IPS-20b (cell line): ENCODE measurements around the gene ADAMTS14.

ENCODE experiments used
- H3K27ac ChIP-seq: one replicate; pipeline ENCODE4 v1.5.1; 2013; ENCODE audit warnings: low read length
- H3K27me3 ChIP-seq: 2 replicates; pipeline ENCODE4 v1.6.1; 2013; ENCODE audit warnings: mild to moderate bottlenecking, low read length, inconsistent platforms; ENCODE audit not compliant: insufficient read depth
- H3K36me3 ChIP-seq: 2 replicates; pipeline ENCODE4 v1.6.1; 2013; ENCODE audit warnings: low read depth, mild to moderate bottlenecking, inconsistent platforms, low read length, moderate library complexity; ENCODE audit not compliant: insufficient read depth
- H3K4me1 ChIP-seq: 2 replicates; pipeline ENCODE4 v1.6.1; 2013; ENCODE audit warnings: mild to moderate bottlenecking, control low read depth, inconsistent platforms, low read length, moderate library complexity; ENCODE audit not compliant: insufficient read depth
- H3K4me3 ChIP-seq: 2 replicates; pipeline ENCODE4 v1.5.1; 2013; ENCODE audit warnings: mild to moderate bottlenecking, low read length, inconsistent platforms
- H3K9ac ChIP-seq: 2 replicates; pipeline ENCODE4 v1.6.1; 2013; ENCODE audit warnings: low read depth, mild to moderate bottlenecking, inconsistent platforms, low read length, moderate library complexity
- H3K9me3 ChIP-seq: 2 replicates; pipeline ENCODE4 v1.6.1; 2013; ENCODE audit warnings: mild to moderate bottlenecking, low read depth, low read length, inconsistent platforms; ENCODE audit not compliant: insufficient read depth

The ADAMTS14 gene

DNA sequence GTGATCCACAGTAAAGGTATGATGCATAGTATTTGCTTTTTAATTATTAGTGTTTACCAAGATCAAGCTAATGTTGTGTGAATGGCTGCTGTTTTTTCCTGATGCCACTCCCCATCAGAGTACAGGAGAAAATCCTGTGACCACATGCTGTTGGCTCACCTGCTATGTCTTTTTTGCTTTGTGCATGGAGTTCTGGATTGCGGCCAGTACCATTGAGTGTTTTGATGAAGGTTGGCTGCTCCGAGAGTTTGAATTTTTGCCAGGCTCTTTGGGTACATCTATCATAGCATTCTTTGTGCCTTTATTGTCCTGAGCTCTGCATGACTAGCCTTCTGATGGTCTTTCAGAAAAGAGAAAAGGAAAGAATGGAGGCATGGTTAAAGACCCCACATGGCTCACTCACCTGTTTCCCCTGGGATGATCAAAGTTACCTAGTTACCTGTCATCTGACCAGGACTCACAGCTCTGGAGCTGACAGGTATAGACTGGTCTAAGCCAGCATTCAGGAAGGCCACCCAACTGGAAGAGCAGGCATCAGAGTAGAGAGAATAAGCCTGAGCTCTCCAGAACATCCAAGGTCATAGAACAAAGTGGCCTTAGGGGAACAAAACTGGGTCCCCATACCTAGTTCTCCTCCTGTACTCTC, 131.6 kb downstream of the ADAMTS14 start:
- H3K27me3 ChIP-seq = no peaks in the 10 kb centered on the region
- no peak overlapping the region for H3K4me3 ChIP-seq
- no peaks in the 10 kb centered on the region for H3K9me3 ChIP-seq
- H3K9ac ChIP-seq = no peak overlapping the region
- H3K36me3 ChIP-seq = no peaks in the 10 kb centered on the region
- H3K27ac ChIP-seq = no peak overlapping the region
- peaks cover 4% of the 10 kb centered on the region; the same call in 1 of the 2 replicates for H3K4me1 ChIP-seq

DNA sequence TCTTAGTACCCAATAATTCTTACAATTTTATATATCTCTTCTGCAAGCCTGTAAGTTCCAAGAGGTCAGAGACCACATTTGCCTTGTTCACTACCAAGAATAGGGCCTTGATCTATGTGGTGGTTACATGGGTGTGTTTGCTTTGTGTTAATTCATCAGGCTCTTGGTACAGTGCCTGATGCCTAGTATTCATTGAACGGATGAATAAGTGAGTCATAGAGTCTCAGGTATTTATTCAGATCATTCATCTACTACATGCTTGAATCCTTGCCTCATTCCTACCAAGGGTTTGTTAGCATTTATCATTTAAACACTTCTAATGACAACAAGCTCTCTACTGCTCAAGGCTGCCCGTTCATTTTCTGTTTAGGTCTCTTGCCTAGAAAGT, 132.1 kb downstream of the ADAMTS14 start:
- no peaks in the 10 kb centered on the region for H3K9me3 ChIP-seq
- no peak overlapping the region for H3K4me3 ChIP-seq
- no peak overlapping the region for H3K9ac ChIP-seq
- no peaks in the 10 kb centered on the region for H3K27me3 ChIP-seq
- no peak overlapping the region for H3K27ac ChIP-seq
- no peaks in the 10 kb centered on the region for H3K36me3 ChIP-seq
- H3K4me1 ChIP-seq = peaks cover 4% of the 10 kb centered on the region; the same call in 1 of the 2 replicates

DNA sequence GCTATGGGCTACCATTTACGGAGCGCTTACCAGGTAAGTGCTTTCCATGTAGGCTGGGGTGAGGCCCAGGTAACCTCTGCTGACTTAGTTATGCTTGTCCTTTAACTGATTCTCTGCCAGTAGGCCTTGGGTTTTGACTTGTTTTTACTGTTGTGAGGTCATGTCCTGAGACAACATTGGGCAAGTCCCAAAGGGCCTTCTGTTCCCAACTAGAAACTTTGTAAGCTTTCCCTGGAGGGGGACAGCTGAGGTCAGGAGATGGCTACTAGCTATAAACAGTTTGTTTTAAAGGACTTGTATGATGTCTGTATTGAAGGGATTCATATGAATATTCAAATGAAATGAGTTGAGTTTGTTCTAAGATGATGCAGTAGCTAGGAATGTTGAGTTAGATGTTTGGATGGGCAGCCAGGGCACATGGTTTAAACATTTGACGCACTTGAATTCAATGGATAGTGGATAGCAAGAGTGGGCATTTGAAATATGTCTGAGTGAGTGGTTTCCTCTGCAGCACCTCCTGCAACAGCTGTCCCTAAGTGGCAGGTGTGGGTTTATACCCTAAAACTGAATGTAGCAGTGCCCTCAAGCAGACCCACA, 133.4 kb downstream of the ADAMTS14 start:
- H3K4me1 ChIP-seq = peaks cover 4% of the 10 kb centered on the region
- H3K27ac ChIP-seq = no peak overlapping the region
- H3K36me3 ChIP-seq = no peaks in the 10 kb centered on the region
- no peak overlapping the region for H3K4me3 ChIP-seq
- H3K9me3 ChIP-seq = no peaks in the 10 kb centered on the region
- no peak overlapping the region for H3K9ac ChIP-seq
- H3K27me3 ChIP-seq = no peaks in the 10 kb centered on the region

DNA sequence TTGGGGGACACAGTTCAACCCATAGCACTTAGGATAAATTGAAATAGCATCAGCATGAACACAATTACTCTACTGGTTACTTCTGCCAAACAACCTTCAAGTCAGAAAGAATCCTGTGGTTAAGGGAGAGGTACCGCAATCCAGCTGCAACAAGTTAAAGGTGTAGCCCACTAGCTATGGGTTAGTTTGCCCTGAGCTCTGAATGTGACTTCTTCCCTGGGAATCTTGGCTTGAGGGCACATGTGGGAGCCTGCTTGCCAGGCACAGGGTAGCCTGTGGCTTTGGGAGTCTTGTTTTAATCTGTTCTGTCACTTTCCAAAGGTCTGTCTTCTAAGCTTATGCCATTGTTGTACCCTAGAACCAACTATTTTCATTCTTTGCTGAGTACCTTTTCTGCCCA, 134.5 kb downstream of the ADAMTS14 start:
- Histone ChIP-seq H3K9ac (no peak overlapping the region), H3K27me3 (no peaks in the 10 kb centered on the region), H3K27ac (no peak overlapping the region), H3K4me3 (no peak overlapping the region), H3K4me1 (peaks cover 4% of the 10 kb centered on the region), H3K36me3 (no peaks in the 10 kb centered on the region), H3K9me3 (no peaks in the 10 kb centered on the region)

DNA sequence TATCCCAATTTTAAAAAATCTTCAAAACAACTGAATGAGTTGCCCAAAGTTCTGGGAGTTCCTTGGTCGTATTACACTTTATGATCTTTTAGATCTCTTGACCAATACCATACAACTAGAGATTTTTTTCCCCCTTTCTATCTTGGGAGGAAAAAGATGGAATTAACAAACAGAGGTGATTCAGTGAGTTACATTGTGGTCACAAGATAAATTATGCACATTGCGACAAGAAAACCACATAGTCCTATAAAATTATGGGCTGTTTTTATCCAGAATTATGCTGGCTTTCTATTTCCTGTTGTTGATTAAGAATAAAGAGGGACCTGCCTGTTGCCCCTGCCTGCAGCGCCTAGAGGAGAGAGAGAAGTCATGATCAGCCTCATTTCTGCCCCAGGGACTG, 135.2 kb downstream of the ADAMTS14 start:
- Histone ChIP-seq H3K36me3 (no peaks in the 10 kb centered on the region), H3K4me1 (peaks cover 4% of the 10 kb centered on the region), H3K27me3 (no peaks in the 10 kb centered on the region), H3K27ac (no peak overlapping the region), H3K4me3 (no peak overlapping the region), H3K9me3 (no peaks in the 10 kb centered on the region), H3K9ac (no peak overlapping the region)

DNA sequence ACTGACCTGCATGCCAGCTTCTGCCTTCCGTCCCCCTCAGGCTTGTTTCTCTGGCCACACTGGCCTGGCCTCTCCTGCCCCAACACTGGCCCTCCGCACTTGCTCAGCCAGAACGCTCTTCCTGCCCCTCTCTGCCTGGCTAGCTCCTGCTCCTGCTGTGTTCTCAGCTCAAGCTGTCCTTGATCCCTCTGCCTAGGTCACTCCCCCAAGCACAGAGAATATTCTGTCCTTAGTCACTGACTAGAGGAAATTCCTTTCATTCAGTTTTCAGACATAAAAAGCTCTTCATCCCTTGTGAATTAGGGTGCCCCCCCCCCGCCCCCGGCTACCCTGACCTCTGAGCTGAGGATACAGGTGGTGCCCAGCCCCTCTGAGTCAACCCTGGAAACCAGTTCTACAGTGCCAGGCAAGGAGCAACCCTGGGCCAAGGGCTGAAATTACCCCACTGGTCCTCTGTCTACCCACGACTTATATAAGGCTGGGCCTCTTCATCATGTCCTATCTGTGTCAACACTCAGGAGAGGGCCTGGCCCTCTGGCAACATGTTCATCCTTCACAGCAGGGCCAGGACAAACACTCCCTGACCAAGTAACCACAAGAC, 136.8 kb downstream of the ADAMTS14 start:
- no peaks in the 10 kb centered on the region for H3K27me3 ChIP-seq
- H3K4me3 ChIP-seq = no peak overlapping the region
- H3K9ac ChIP-seq = no peak overlapping the region
- H3K4me1 ChIP-seq = peaks cover 4% of the 10 kb centered on the region
- H3K9me3 ChIP-seq = no peaks in the 10 kb centered on the region
- no peak overlapping the region for H3K27ac ChIP-seq
- no peaks in the 10 kb centered on the region for H3K36me3 ChIP-seq

DNA sequence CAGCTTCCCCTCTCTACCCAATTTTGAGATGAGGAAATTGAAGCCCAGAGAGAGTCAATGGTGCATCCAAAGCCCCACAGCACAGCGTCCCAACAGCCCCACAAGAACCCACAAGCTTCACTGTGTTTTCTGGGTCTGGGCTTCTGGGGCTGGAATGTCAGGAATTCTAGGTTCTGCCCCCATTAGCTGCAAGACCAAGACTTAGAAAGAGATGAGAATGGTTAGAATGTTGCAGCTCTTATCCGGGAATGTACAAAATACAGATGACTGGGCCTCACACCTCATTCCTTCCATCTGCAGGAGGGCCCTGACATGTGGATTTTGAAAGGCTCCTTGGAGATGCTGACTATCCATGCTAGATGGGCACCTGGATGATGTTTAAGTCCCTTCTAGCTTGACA, 137.4 kb downstream of the ADAMTS14 start:
- no peaks in the 10 kb centered on the region for H3K27me3 ChIP-seq
- peaks cover 4% of the 10 kb centered on the region for H3K4me1 ChIP-seq
- H3K4me3 ChIP-seq = no peak overlapping the region
- H3K36me3 ChIP-seq = no peaks in the 10 kb centered on the region
- H3K9me3 ChIP-seq = no peaks in the 10 kb centered on the region
- H3K9ac ChIP-seq = no peak overlapping the region
- no peak overlapping the region for H3K27ac ChIP-seq

DNA sequence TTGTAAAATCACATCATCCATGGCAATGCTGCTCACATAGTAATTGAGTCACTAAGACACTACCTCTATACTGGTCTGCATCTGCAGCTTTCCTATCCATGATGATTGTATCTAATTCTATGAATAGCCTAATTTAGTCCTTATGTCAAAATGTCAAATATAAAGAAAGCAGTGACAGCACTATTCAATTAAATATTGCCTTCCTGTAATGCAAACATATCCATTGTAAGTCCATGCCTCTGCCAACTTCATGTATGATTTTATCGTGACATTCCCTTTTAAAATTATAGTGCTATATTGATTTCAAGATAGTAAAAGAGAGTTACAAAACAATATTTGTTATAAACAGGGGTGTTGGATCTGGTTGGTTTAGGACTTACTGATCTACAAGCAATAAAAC, 138.7 kb downstream of the ADAMTS14 start:
- Histone ChIP-seq H3K9me3 (no peaks in the 10 kb centered on the region), H3K4me3 (no peak overlapping the region), H3K27ac (no peak overlapping the region), H3K36me3 (no peaks in the 10 kb centered on the region), H3K4me1 (peaks cover 4% of the 10 kb centered on the region), H3K9ac (no peak overlapping the region), H3K27me3 (no peaks in the 10 kb centered on the region)

DNA sequence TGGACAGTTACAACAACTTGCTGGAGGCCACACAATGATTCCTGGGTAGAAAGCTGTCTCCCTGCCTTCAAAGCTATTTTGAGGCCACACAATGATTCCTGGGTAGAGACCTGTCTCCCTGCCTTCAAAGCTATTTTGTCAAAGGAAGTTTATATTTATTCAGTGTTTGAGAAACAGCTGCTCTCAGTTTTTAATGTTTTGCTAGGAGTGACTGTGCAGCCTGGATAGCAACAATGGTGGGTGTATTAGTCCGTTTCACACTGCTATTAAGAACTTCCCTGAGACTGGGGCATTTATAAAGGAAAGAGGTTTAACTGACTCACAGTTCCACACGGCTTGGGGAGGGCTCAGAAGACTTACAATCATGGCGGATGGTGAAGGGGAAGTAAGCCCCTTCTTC, 139.6 kb downstream of the ADAMTS14 start:
- H3K36me3 ChIP-seq = no peaks in the 10 kb centered on the region
- no peak overlapping the region for H3K4me3 ChIP-seq

More for the DNA sequence above, 139.6 kb downstream of the ADAMTS14 start:
- H3K9ac ChIP-seq = no peak overlapping the region
- no peaks in the 10 kb centered on the region for H3K9me3 ChIP-seq
- H3K27ac ChIP-seq = no peak overlapping the region
- H3K4me1 ChIP-seq = peaks cover 4% of the 10 kb centered on the region
- no peaks in the 10 kb centered on the region for H3K27me3 ChIP-seq
